ENCODE results near the gene CDKL5.

The CDKL5 gene

DNA sequence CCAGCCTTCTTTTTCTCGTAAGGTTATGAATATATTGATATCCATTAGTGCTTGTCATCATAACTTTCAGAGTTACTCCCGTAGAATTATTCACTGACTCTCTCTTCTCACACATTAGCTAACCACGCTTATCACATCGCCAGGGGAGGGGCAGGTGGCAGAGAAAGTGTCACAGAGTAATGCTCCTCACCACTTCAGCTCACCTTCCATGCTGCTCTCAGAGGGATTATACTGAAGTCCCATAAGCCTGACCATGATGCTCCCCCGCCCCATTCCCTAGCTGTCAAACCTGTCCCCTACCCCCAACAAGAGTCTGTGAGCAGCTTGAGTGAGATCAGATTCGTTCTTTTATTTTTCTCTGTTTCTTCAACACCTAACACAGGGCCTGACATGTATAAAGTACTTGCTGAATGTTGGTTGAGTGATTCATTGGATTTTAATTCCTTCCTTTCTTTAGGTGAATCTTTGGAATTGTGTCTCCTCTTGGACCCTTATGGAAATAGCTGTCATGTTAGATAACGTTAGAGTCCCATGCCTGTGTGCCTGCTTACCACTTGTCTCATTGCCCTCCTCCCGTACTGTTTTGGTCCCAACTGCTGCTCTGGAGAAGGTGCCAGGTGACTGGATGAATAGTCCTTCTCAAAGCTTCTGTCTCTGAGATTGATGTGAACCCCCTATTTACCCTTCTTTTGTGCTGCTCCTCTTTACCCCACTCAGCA, 191.4 kb downstream of the CDKL5 start:
- no peak for DNase-seq
- TF ChIP-seq CTCF (IDR thresholded peaks at IDR 0.05; ENCODE audit: low read depth, low read length, missing control alignments), result no peak
- Histone ChIP-seq H3K4me3 (ENCODE audit: low read depth, low read length) (no peak overlapping the region), H3K27ac (no peak overlapping the region), H3K36me3 (replicated peaks) (no peaks in the 10 kb centered on the region), H3K27me3 (replicated peaks) (no peaks in the 10 kb centered on the region)
- in situ Hi-C loops (cut with HindIII; ENCODE audit: low pct_ligation_motif_present, low sequenced_read_pairs), result no loop called here

GRCh38 chrX:18617407-18617750, 192.0 kb downstream of the CDKL5 start:
- H3K27me3 ChIP-seq (replicated peaks), result no peaks in the 10 kb centered on the region
- H3K36me3 ChIP-seq (replicated peaks), result no peaks in the 10 kb centered on the region
- peak; percentile 53 for DNase-seq
- no peak overlapping the region for H3K27ac ChIP-seq
- TF ChIP-seq CTCF (IDR thresholded peaks at IDR 0.05; ENCODE audit: low read depth, low read length, missing control alignments), result no peak
- H3K4me3 ChIP-seq (ENCODE audit: low read depth, low read length), result no peak overlapping the region
- in situ Hi-C loops (cut with HindIII; ENCODE audit: low pct_ligation_motif_present, low sequenced_read_pairs), result no loop called here

DNA sequence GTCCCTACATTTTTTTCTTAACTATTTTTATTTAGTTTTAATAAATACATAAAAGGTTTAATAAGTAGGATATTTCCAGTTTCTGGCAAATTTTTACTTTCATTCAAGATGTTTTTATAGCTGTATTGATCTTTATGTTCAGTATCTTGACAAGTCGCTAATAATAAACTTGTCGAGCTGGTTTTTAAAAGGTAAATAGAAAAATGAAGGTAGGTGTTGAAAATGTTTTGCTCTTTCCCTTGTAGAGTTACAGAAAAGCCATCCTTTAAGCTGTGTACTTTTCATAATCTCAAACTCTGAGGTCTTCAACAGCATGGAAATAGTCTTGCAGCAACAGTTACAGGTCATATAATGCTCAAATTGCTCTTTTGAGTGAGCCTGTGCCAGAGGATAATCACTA, 193.9 kb downstream of the CDKL5 start:
- Histone ChIP-seq H3K27ac (no peak overlapping the region), H3K27me3 (replicated peaks) (no peaks in the 10 kb centered on the region), H3K36me3 (replicated peaks) (no peaks in the 10 kb centered on the region), H3K4me3 (ENCODE audit: low read depth, low read length) (no peak overlapping the region)
- DNase-seq, result no peak
- in situ Hi-C loops (cut with HindIII; ENCODE audit: low pct_ligation_motif_present, low sequenced_read_pairs), result no loop called here
- no peak for TF ChIP-seq CTCF (IDR thresholded peaks at IDR 0.05; ENCODE audit: low read depth, low read length, missing control alignments)

DNA sequence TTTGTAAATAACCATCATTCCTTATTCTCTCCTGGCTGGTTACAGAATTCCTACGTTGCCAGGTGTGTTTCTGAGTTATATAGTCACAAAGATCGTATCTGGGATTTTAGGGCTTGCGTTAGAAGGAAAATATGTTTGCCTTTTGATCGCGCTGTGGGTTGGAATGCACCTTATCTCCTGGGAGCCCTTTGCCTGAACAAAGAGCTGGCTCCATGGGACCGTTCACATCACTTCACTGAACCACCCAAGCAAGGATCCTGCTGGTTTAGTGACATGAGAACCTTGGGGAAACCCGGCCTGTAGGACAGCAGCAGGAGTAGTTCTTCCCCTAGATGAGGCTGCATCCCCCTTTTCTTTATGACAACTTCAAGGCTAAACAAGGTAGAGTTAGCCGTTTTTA, 194.9 kb downstream of the CDKL5 start:
- DNase-seq, result no peak
- no peak overlapping the region for H3K27ac ChIP-seq
- H3K36me3 ChIP-seq (replicated peaks), result no peaks in the 10 kb centered on the region
- TF ChIP-seq CTCF (IDR thresholded peaks at IDR 0.05; ENCODE audit: low read depth, low read length, missing control alignments), result no peak
- in situ Hi-C loops (cut with HindIII; ENCODE audit: low pct_ligation_motif_present, low sequenced_read_pairs), result no loop called here
- H3K4me3 ChIP-seq (ENCODE audit: low read depth, low read length), result no peak overlapping the region
- H3K27me3 ChIP-seq (replicated peaks), result no peaks in the 10 kb centered on the region

GRCh38 chrX:18624599-18624998, 199.2 kb downstream of the CDKL5 start:
- Histone ChIP-seq H3K4me3 (ENCODE audit: low read depth, low read length) (no peak overlapping the region), H3K27ac (no peak overlapping the region), H3K27me3 (replicated peaks) (no peaks in the 10 kb centered on the region), H3K36me3 (replicated peaks) (no peaks in the 10 kb centered on the region)
- no peak for TF ChIP-seq CTCF (IDR thresholded peaks at IDR 0.05; ENCODE audit: low read depth, low read length, missing control alignments)
- in situ Hi-C loops (cut with HindIII; ENCODE audit: low pct_ligation_motif_present, low sequenced_read_pairs), result no loop called here
- no peak for DNase-seq

- Histone ChIP-seq H3K27ac (no peak overlapping the region), H3K4me3 (ENCODE audit: low read depth, low read length) (no peak overlapping the region), H3K27me3 (replicated peaks) (no peaks in the 10 kb centered on the region), H3K36me3 (replicated peaks) (no peaks in the 10 kb centered on the region)
- in situ Hi-C loops (cut with HindIII; ENCODE audit: low pct_ligation_motif_present, low sequenced_read_pairs), result no loop called here
- no peak for TF ChIP-seq CTCF (IDR thresholded peaks at IDR 0.05; ENCODE audit: low read depth, low read length, missing control alignments)
- DNase-seq, result no peak
Measured at GRCh38 chrX:18630934-18631333, 205.5 kb downstream of the CDKL5 start.
